ENCODE measurements around the gene FOXJ3.

FOXJ3 gene

GRCh38 chr1:42335050-42335808, at the start of gene FOXJ3:
FOXJ3 (minus strand) TSS chr1:42335235; CDS start chr1:42311093, 24,142 bp downstream.
- DNase-seq (ENCODE audit: low read depth in 1 of 2, low spot score in 1 of 2), result peak; percentile 87

- no peak for DNase-seq (ENCODE audit: low read depth in 1 of 2, low spot score in 1 of 2)
Observed at GRCh38 chr1:42381280-42381673, 46.2 kb upstream of the FOXJ3 start.

- DNase-seq (ENCODE audit: low read depth in 1 of 2, low spot score in 1 of 2), result peak in 1 of 2 donors; percentile 16
Observed at GRCh38 chr1:42380586-42381279, 45.7 kb upstream of the FOXJ3 start, which contains the start of gene RIMKLA. RIMKLA (plus strand) TSS chr1:42380792; CDS start chr1:42380935, 143 bp downstream.

- DNase-seq (ENCODE audit: low read depth in 1 of 2, low spot score in 1 of 2), result peak in 1 of 2 donors; percentile 1
Observed at GRCh38 chr1:42379794-42380585, 45.0 kb upstream of the FOXJ3 start.

GRCh38 chr1:42372796-42373195, 37.8 kb upstream of the FOXJ3 start:
- no peak for DNase-seq (ENCODE audit: low read depth in 1 of 2, low spot score in 1 of 2)

GRCh38 chr1:42370876-42371549, 36.0 kb upstream of the FOXJ3 start:
- no peak for DNase-seq (ENCODE audit: low read depth in 1 of 2, low spot score in 1 of 2)

- no peak for DNase-seq (ENCODE audit: low read depth in 1 of 2, low spot score in 1 of 2)
Observed at GRCh38 chr1:42369471-42369870, 34.4 kb upstream of the FOXJ3 start.

GRCh38 chr1:42368096-42368795, 33.2 kb upstream of the FOXJ3 start:
- no peak for DNase-seq (ENCODE audit: low read depth in 1 of 2, low spot score in 1 of 2)

- no peak for DNase-seq (ENCODE audit: low read depth in 1 of 2, low spot score in 1 of 2)
Observed at GRCh38 chr1:42365118-42365517, 30.1 kb upstream of the FOXJ3 start.

GRCh38 chr1:42364542-42364941, 29.5 kb upstream of the FOXJ3 start:
- no peak for DNase-seq (ENCODE audit: low read depth in 1 of 2, low spot score in 1 of 2)

- no peak for DNase-seq (ENCODE audit: low read depth in 1 of 2, low spot score in 1 of 2)
Observed at GRCh38 chr1:42364089-42364488, 29.1 kb upstream of the FOXJ3 start.

GRCh38 chr1:42359466-42359865, 24.4 kb upstream of the FOXJ3 start:
- no peak for DNase-seq (ENCODE audit: low read depth in 1 of 2, low spot score in 1 of 2)

- no peak for DNase-seq (ENCODE audit: low read depth in 1 of 2, low spot score in 1 of 2)
Observed at GRCh38 chr1:42358791-42359190, 23.8 kb upstream of the FOXJ3 start.

- no peak for DNase-seq (ENCODE audit: low read depth in 1 of 2, low spot score in 1 of 2)
Observed at GRCh38 chr1:42350086-42350485, 15.1 kb upstream of the FOXJ3 start.

- no peak for DNase-seq (ENCODE audit: low read depth in 1 of 2, low spot score in 1 of 2)
Observed at GRCh38 chr1:42348498-42348897, 13.5 kb upstream of the FOXJ3 start.

GRCh38 chr1:42343049-42343448, 8.0 kb upstream of the FOXJ3 start:
- no peak for DNase-seq (ENCODE audit: low read depth in 1 of 2, low spot score in 1 of 2)

GRCh38 chr1:42340901-42341300, 5.9 kb upstream of the FOXJ3 start:
- no peak for DNase-seq (ENCODE audit: low read depth in 1 of 2, low spot score in 1 of 2)

- no peak for DNase-seq (ENCODE audit: low read depth in 1 of 2, low spot score in 1 of 2)
Observed at GRCh38 chr1:42340093-42340492, 5.1 kb upstream of the FOXJ3 start.

GRCh38 chr1:42336978-42337377, 1.9 kb upstream of the FOXJ3 start:
- no peak for DNase-seq (ENCODE audit: low read depth in 1 of 2, low spot score in 1 of 2)

- no peak for DNase-seq (ENCODE audit: low read depth in 1 of 2, low spot score in 1 of 2)
Observed at GRCh38 chr1:42335809-42336518, 929 bp upstream of the FOXJ3 start.

Measured in activated CD4-positive, alpha-beta T cell treated with anti-CD3 and anti-CD28 coated beads, Interleukin-2, amount 50 U/mL, for 24 hours (primary cell).